GM21825 (cell line): Measurements from ENCODE around the gene PPP4C.
"Not testable (repeated sequence)": the region's sequence is repeated elsewhere in the genome, so short reads cannot be mapped to it uniquely, and the experiment has no call there.

Experiments
- ATAC-seq: cut with Tn5 transposase; IDR thresholded peaks from one replicate; pipeline ENCODE4 v1.9.1; 2021; ENCODE audit warnings: mild to moderate bottlenecking, moderate library complexity; ENCODE audit not compliant: unreplicated experiment

The PPP4C gene

DNA sequence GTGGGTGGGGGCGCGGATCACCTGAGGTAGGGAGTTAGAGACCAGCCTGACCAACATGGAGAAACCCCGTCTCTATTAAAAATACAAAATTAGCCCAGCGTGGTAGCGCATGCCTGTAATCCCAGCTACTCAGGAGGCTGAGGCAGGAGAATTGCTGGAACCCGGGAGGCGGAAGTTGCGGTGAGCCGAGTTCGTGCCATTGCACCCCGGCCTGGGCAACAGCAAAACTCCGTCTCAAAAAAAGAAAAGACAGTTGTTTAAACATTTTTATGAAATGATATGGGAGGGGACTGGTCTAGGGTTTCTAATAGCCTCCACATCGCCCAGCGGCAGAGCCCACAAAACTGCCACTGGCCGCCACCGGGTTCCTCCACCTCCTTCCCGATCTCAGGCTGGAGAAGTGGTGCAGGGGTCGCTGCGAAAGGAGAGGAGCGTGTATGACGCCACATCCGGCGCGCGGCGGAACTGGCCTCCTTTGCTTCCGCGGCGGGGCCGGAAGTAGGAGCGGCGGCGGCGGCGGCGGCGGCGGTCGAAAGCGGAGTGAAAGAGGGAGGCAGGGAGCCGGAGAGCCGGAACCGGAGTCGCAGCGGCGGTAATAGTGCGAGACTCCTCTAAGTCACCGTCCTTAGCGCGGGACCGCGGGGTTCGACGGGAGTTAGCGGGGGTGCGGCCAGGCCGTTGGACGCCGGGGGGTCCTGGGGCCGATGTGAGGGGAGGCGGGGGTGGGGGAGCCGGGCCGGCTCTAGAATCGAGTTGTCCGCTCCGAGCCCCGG is at the start of gene PPP4C:
PPP4C (plus strand) TSS at position 492 of the 773 bp plus-strand sequence. CDS start 384 bp downstream, outside the sequence.
- peak; percentile 75 for ATAC-seq

DNA sequence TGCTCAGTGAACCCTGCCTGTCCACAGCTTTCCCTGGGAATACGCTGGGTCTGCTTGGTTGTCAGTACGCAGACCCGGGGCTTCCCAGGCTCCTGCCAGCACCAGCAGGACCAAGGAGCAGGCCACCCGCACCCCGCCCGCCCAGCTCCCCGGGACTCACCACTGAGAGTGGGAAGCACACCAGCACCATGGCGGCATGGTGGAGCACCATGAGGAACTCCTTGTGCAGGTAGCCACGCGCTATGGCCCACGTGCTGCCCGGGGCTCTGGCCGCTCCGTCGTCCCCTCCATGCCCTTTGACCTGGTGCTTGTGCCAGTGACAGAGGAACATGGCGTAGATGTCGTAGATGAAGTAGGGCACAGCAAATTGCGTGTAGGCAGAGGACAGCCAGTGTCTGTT is 49.3 kb upstream of the PPP4C start:
- ATAC-seq: no peak

DNA sequence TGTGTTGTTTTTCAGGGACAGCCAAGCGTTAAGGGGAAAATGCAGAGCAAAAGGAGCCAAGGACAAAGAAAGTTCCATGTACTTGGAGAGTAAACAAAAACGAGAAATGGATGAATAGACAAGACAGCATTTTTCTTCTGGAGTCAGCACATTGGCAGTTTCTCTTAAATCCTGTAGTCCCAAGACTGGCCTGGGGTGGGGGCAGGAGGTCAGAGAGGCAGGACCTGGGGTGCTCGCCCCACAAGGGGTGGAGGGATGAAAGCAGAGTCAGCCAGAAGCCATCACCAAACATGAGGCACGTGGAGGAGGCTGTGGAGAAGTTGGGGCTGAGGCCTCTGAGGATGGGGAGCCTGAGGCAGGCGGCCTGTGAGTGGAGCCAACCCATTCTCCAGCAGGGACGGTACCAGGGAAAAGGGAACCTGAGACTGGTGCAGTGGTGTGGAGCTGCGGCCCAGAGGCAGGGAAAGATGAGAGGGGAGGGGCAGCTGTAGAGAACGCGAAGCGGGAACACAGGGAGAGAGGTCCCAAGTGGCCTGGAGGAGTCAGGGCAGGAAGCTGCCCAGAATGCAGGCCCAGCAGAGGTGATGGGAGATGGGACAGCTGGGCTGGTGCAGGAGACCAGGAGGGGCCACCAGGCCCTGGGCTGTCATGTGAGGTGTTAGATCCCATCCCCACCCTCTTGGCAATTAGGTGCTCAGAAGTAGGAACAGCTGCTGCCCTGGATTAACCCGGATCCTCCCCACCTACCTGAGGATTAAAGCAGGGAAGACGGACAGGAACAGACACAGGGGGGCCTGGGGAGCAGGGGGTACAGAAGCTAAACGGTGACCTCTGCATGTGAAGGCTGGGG is 48.0 kb upstream of the PPP4C start:
- ATAC-seq: no peak

- no peak for ATAC-seq
These were observed 47.2 kb upstream of the PPP4C start for GRCh38 chr16:30028438-30029076.

- ATAC-seq: no peak
These were observed 45.6 kb upstream of the PPP4C start for GRCh38 chr16:30030011-30030685.

- no peak for ATAC-seq
These were observed 44.9 kb upstream of the PPP4C start, which contains the start of gene TLCD3B for GRCh38 chr16:30030841-30031413. TSS of gene TLCD3B (minus strand) at chr16:30031271. CDS start at chr16:30030527, 744 bp downstream.

DNA sequence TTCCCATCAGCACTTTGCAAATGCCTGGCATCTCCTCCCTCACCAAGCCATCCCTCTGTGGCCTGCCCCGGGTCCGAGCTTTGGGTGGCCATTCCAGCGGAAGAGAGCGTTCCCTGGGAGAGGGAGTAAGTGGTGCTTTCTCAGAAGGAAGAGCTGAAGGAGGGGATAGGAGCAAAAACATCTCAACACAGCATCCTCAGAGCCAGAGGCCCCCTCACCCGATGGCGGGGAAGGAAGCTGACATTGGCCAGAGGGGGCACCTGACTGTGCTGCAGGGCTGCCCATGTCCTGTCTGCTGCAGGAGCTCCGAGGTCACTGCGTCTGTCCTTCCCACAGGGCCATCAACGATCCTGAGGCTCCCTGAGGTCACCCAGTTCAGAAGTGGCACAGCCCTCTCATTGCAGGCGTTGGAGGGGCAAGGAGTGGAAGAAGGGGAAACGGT is 44.3 kb upstream of the PPP4C start:
- no peak for ATAC-seq

- ATAC-seq: no peak
These were observed 43.5 kb upstream of the PPP4C start for GRCh38 chr16:30032083-30032819.

DNA sequence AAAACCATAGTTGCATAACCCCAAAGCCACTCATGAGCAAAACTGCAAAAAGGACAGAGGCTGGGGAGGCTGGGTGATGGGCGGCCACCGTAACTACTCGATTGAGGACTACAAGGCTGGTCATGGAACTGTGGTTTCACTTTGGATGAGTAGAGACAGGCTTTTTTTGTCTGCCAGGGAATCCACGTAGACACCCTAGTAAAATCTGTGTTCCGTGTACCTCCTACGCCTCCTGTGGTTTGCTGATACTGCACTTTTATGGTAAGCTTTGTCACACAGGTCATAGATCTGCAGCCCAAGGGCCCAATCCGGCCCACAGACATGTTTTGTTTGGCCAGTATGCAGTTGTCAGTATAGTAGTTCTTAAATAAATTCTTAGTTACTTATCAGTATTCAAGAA is 42.5 kb upstream of the PPP4C start:
- no peak for ATAC-seq

DNA sequence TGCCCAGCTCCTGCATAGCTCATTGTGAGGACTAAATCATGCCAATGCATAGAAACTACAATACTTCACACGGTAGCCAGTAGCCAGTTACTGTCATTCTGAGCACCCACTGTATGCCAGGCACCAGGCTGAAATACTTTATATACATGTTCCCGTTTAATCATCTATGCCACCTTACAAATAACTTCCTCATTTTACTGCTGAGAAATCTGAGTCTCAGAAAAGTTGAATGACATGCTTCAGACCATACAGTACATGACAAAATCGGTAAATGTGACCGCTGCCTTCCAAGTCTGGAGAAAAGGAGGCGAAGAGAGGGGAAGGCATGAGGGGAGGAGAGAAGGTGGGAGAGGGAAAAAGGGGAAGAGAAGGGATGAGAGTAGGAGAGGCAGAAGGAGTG is 35.6 kb upstream of the PPP4C start:
- no peak for ATAC-seq

DNA sequence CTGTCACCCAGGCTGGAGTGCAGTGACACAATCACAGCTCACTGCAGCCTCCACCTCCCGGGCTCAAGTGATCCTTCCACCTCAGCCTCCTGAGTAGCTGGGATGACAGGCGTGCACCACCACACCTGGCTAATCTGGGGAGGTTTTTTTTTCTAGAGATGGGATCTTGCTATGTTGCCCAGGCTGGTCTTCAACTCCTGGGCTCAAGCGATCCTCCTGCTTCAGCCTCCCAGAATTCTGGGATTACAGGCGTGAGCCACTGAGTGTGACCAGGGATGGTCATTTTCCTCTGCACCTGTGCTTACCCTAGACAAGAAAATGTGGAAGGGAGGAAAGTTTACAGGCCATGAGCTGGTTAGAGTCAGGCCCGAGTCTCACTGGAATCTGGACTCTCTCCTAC is 35.1 kb upstream of the PPP4C start:
- ATAC-seq: not testable (repeated sequence)

GRCh38 chr16:30041841-30042240 is 34.0 kb upstream of the PPP4C start:
- no peak for ATAC-seq

DNA sequence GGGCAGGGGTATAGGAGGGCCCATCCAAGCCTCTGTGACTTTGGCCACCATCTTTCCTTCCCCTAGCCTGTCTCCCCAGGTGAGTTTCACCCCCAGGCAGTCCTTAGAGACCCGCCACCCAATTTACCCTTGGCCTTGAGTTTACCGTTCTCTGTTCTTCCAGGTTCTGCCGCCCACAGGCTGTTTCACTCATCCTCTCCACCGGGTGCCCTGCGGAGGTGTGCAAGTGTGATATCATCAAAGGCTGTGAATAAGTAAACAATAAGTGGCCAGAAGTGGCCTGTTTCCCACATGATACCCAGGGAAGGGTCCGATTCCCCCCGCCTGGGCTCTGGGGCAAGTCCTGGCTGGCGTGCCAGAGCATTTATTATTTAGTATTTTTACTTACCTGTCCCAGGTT is 29.6 kb upstream of the PPP4C start:
- no peak for ATAC-seq

DNA sequence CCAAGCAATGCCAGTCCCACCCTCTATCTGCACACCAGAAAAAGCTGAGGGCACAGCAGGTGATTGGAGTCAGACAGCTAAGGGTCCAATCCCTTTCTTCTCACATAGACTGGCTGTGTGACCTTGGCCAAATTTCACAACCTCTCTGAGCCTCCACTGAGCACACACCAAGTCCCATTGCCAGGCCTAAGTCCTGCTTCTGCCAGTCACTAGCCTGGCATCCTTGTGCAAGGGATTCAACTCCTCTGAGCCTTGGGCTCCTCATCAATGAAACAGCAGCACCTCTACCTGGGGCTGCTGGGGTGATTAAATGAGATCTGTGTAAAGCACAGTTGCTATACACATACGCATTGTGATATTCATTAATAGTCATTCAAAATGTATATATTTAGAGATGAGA is 29.2 kb upstream of the PPP4C start:
- no peak for ATAC-seq

DNA sequence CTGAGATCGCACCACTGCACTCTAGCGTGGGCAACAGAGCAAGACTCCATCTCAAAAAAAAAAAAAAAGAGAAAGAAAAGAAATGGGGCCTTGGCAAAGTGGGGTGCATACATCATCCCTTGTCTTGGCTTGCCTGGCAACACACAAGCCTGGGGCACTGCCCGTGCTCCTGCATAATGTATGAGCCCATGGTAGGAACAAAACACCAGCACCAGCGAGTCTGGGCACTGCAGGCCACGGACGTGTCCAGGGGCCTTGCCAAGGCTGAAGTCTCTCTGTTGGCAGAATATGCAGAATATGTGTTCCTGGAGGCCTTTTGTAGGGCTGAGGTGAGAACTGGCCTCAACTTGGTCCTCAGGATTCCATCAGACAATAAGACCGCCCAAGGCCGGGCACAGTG is 25.9 kb upstream of the PPP4C start:
- no peak for ATAC-seq

GRCh38 chr16:30051518-30051917 is 24.3 kb upstream of the PPP4C start:
- no peak for ATAC-seq

DNA sequence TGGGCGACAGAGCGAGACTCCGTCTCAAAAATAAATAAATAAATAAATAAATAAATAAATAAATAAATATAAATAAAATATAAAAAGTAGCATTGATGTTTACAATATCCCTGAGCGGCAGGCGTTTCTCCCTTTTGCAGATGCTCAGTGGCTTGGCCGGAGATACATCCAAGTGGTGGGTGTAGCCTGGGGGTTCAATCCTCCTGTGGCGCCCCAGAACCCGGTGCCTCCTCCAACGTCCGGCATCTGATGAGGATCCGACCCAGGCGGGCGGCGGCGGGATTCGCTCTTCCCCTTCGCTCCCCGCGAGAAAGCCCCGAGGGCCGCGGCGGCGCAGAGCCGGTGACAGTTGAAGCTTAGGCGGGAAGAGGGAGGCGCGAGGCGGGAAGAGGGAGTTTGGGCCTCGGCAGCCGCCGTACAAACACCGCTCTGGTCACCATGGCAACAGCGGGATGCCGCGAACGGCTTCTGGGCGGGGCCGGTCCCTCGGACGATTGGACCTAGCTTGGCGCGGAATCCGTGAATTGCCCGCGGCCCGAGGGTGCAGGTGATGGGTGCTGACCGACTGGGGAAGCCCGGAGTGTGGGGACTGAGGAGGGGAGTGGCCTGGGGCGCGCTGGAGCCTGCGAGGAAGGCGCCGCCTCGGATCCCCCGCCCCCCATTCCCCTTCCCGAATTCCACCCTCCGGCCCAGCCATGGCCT is 23.0 kb upstream of the PPP4C start:
- peak; percentile 60 for ATAC-seq

DNA sequence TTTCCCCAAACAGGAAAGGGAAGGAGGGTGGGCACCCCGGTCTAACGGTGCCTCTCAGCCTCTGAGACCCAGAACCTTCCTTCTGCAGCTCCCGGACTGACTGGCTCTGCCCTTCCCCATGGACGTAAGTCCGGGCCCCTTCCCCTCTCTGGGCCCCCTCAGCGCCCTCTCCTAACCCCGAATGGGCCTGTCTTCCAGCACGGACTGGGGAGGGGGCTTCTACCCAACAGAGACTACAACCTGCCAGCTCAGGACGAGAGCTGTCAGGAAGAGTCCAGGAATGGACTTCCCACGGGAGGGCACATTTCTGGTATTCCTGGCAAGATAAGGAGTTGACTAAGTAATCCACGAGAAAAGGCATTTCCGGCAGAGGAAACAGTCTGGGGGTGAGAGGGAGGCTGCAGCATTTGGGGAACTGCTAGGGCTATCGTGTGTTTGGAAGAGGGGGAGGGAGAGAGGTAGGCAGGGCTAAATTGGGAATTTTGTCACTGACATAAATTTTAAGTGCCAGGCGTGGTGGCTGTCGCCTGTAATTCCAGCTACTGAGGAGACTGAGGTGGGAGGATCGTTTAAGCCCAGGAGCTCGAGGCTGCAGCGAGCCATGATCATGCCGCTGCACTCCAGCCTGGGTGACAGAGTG is 22.3 kb upstream of the PPP4C start:
- ATAC-seq: no peak

GRCh38 chr16:30054451-30054850 is 21.3 kb upstream of the PPP4C start:
- no peak for ATAC-seq
